Testis (tissue), 2 donors: ENCODE results near the gene EHBP1.

Experiments used
- CTCF ChIP-seq, 3 experiments: fragments of 450-650 bp in 2 of 3; fragments of 200-600 bp in 1 of 3; sonication (generic) in 1 of 3; IDR thresholded peaks; one replicate each; pipeline ENCODE4 v1.5.1; 2016 to 2019; ENCODE audit warnings: antibody characterized with exemption in 3 of 3, mild to moderate bottlenecking in 2 of 3, moderate library complexity in 1 of 3
- POLR2A ChIP-seq: fragments of 450-650 bp; IDR thresholded peaks from one replicate; pipeline ENCODE4 v1.6.1; 2017; ENCODE audit warnings: antibody characterized with exemption, mild to moderate bottlenecking, moderate library complexity

DNA sequence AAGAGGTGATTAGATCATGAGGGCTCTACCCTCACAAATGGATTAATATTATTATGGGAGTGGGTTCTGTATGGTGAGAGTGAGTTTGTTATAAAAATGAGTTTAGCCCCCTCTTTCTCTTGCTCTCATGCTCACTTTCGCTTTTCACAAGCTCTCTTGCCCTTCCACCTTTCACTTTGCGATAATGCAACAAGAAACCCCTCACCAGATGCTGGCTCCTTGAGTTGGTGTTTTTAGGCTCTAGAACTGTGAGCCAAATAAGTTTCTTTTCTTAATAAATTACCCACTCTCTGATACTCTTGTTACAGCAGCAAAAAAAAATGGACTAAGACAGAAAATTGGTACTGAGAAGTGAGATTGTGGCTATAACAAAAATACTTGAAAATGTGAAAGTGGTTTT lies 106.5 kb downstream of the EHBP1 start:
- TF ChIP-seq CTCF (IDR thresholded peaks at IDR 0.05): no peak
- TF ChIP-seq POLR2A: no peak
